Activated naive CD4-positive, alpha-beta T cell treated with anti-CD3 and anti-CD28 coated beads, Interleukin-2, amount 50 U/mL, for 72 hours (primary cell): Measurements from ENCODE around the gene MTOR. TPM values are rescaled to one million over a fixed set of nuclear protein-coding genes. Genes with fewer than 3 reads are reported as not detected.

Experiments
- ATAC-seq, 2 donors: fragments of 150-1000 bp; cut with Tn5 transposase; 2 replicates each; pipeline ENCODE4 v1.10.0; 2021; ENCODE audit warnings: mild to moderate bottlenecking in 2 of 2, moderate library complexity in 2 of 2
- DNase-seq, 2 donors: peaks; one replicate each; pipeline ENCODE4 v3.0.0; 2021 to 2022; ENCODE audit warnings: low spot score in 2 of 2
- H3K27ac Mint-ChIP-seq, 2 donors: one replicate each; pipeline ENCODE4 v1.8.0; 2022; ENCODE audit warnings: mild to moderate bottlenecking in 2 of 2, mixed read lengths in 2 of 2
- H3K36me3 Mint-ChIP-seq, 2 donors: one replicate each; pipeline ENCODE4 v1.8.0; 2022; ENCODE audit warnings: mixed read lengths in 2 of 2
- H3K9me3 Mint-ChIP-seq, 2 donors: one replicate each; pipeline ENCODE4 v1.8.0; 2022; ENCODE audit warnings: mixed read lengths in 2 of 2
- total RNA-seq, 2 donors: library from RNA; stranded (reverse); gene quantifications; one replicate each; pipeline ENCODE4 v1.2.3, GENCODE V29; 2022

The MTOR gene
- total RNA-seq, 2 donors from 2014 or later = 32.7 to 46.1 TPM

- no peaks in the 10 kb centered on the region for H3K9me3 Mint-ChIP-seq
- H3K27ac Mint-ChIP-seq = no peak overlapping the region
- DNase-seq = no peak
- H3K36me3 Mint-ChIP-seq = no peaks in the 10 kb centered on the region
- no peak for ATAC-seq
These were observed 109.6 kb downstream of the MTOR start for GRCh38 chr1:11152755-11153154.

- no peak for ATAC-seq
- H3K9me3 Mint-ChIP-seq = no peaks in the 10 kb centered on the region
- no peak for DNase-seq
- H3K36me3 Mint-ChIP-seq = no peaks in the 10 kb centered on the region
- H3K27ac Mint-ChIP-seq = no peak overlapping the region
These were observed 110.3 kb downstream of the MTOR start for GRCh38 chr1:11151826-11152612.

GRCh38 chr1:11151114-11151513 is 111.2 kb downstream of the MTOR start:
- ATAC-seq (no peak), DNase-seq (no peak)
- Mint-ChIP-seq H3K36me3 (no peaks in the 10 kb centered on the region), H3K27ac (no peak overlapping the region), H3K9me3 (no peaks in the 10 kb centered on the region)

GRCh38 chr1:11150326-11150725 is 112.0 kb downstream of the MTOR start:
- H3K27ac Mint-ChIP-seq = no peak overlapping the region
- DNase-seq (no peak), ATAC-seq (no peak)
- H3K9me3 Mint-ChIP-seq = no peaks in the 10 kb centered on the region
- no peaks in the 10 kb centered on the region for H3K36me3 Mint-ChIP-seq

- Mint-ChIP-seq H3K9me3 (no peaks in the 10 kb centered on the region), H3K36me3 (peaks cover 10 to 12% of the 10 kb centered on the region in 2 donors), H3K27ac (no peak overlapping the region)
- DNase-seq (no peak), ATAC-seq (no peak)
These were observed 115.1 kb downstream of the MTOR start for GRCh38 chr1:11147197-11147770.

- Mint-ChIP-seq H3K27ac (no peak overlapping the region), H3K9me3 (no peaks in the 10 kb centered on the region), H3K36me3 (peaks cover 10 to 12% of the 10 kb centered on the region in 2 donors)
- ATAC-seq = no peak
- DNase-seq = no peak
These were observed 116.6 kb downstream of the MTOR start for GRCh38 chr1:11145741-11146140.

GRCh38 chr1:11144570-11145256 is 117.6 kb downstream of the MTOR start:
- ATAC-seq (no peak), DNase-seq (no peak)
- no peaks in the 10 kb centered on the region for H3K9me3 Mint-ChIP-seq
- peak overlapping the region in 1 of 2 donors; percentile 75 for H3K27ac Mint-ChIP-seq
- H3K36me3 Mint-ChIP-seq = peaks cover 10 to 12% of the 10 kb centered on the region in 2 donors

- ATAC-seq (peak; percentile 69 to 74), DNase-seq (no peak)
- peaks cover 10 to 12% of the 10 kb centered on the region in 2 donors for H3K36me3 Mint-ChIP-seq
- no peaks in the 10 kb centered on the region for H3K9me3 Mint-ChIP-seq
- H3K27ac Mint-ChIP-seq = peak overlapping the region; percentile 75 to 81
These were observed 118.4 kb downstream of the MTOR start for GRCh38 chr1:11143907-11144306.

GRCh38 chr1:11143401-11143800 is 119.0 kb downstream of the MTOR start:
- no peak for DNase-seq
- Mint-ChIP-seq H3K9me3 (no peaks in the 10 kb centered on the region), H3K27ac (peak overlapping the region; percentile 75 to 85), H3K36me3 (peaks cover 10 to 12% of the 10 kb centered on the region in 2 donors)
- ATAC-seq = no peak

- DNase-seq (no peak), ATAC-seq (no peak)
- H3K27ac Mint-ChIP-seq = peak overlapping the region; percentile 75 to 85
- peaks cover 10 to 12% of the 10 kb centered on the region in 2 donors for H3K36me3 Mint-ChIP-seq
- no peaks in the 10 kb centered on the region for H3K9me3 Mint-ChIP-seq
These were observed 119.5 kb downstream of the MTOR start for GRCh38 chr1:11142618-11143391.

- no peak for ATAC-seq
- Mint-ChIP-seq H3K9me3 (no peaks in the 10 kb centered on the region), H3K36me3 (peaks cover 8% of the 10 kb centered on the region in 2 donors), H3K27ac (peak overlapping the region; percentile 2 to 26)
- DNase-seq = no peak
These were observed 123.4 kb downstream of the MTOR start for GRCh38 chr1:11138952-11139351.

- H3K9me3 Mint-ChIP-seq = no peaks in the 10 kb centered on the region
- no peaks in the 10 kb centered on the region for H3K36me3 Mint-ChIP-seq
- peak overlapping the region in 1 of 2 donors; percentile 2 for H3K27ac Mint-ChIP-seq
- ATAC-seq = no peak
- DNase-seq = no peak
These were observed 124.3 kb downstream of the MTOR start for GRCh38 chr1:11138029-11138428.

- Mint-ChIP-seq H3K27ac (no peak overlapping the region), H3K9me3 (no peaks in the 10 kb centered on the region), H3K36me3 (peaks cover 0 to 10% of the 10 kb centered on the region in 2 donors)
- ATAC-seq (no peak), DNase-seq (no peak)
These were observed 127.5 kb downstream of the MTOR start for GRCh38 chr1:11134898-11135266.

GRCh38 chr1:11134251-11134897 is 128.0 kb downstream of the MTOR start:
- Mint-ChIP-seq H3K9me3 (no peaks in the 10 kb centered on the region), H3K27ac (peak overlapping the region in 1 of 2 donors; percentile 90), H3K36me3 (peaks cover 0 to 15% of the 10 kb centered on the region in 2 donors)
- DNase-seq (no peak), ATAC-seq (no peak)

GRCh38 chr1:11132563-11133293 is 129.6 kb downstream of the MTOR start:
- no peaks in the 10 kb centered on the region for H3K9me3 Mint-ChIP-seq
- H3K36me3 Mint-ChIP-seq = peaks cover 0 to 20% of the 10 kb centered on the region in 2 donors
- DNase-seq (no peak), ATAC-seq (no peak)
- H3K27ac Mint-ChIP-seq = peak overlapping the region in 1 of 2 donors; percentile 26

- Mint-ChIP-seq H3K27ac (no peak overlapping the region), H3K9me3 (no peaks in the 10 kb centered on the region), H3K36me3 (peaks cover 0 to 24% of the 10 kb centered on the region in 2 donors)
- no peak for ATAC-seq
- no peak for DNase-seq
These were observed 130.5 kb downstream of the MTOR start for GRCh38 chr1:11131816-11132215.
